GF-D8 (cell line): ENCODE results near the gene HOXC4.

ENCODE experiments used
- DNase-seq: peaks from one replicate; lab custom pipeline; 2025; lab: John Stamatoyannopoulos, UW

The HOXC4 gene

DNA sequence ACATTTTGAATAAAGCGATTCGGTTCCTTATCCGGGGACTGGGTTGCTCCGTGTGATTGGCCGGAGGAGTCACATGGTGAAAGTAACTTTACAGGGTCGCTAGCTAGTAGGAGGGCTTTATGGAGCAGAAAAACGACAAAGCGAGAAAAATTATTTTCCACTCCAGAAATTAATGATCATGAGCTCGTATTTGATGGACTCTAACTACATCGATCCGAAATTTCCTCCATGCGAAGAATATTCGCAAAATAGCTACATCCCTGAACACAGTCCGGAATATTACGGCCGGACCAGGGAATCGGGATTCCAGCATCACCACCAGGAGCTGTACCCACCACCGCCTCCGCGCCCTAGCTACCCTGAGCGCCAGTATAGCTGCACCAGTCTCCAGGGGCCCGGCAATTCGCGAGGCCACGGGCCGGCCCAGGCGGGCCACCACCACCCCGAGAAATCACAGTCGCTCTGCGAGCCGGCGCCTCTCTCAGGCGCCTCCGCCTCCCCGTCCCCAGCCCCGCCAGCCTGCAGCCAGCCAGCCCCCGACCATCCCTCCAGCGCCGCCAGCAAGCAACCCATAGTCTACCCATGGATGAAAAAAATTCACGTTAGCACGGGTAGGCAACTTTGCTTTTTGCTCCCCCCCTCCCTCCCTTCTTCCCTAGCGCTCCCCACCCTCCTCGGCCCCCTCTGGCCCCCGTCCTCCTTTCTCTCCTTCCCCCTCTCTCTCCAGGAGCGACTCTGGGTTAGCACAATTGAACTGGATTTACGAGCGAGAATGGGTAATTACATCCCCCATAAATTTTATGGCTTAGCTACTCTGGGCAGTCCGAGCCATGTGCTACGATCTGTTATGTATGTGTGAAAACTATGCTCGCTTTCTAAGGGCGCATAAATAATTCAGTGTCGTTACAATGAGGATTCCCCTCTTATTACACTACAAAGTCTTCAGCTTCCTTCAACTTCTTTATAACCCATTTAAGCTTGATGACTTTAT lies at the start of gene HOXC4:
Gene HOXC4 (plus strand): TSS at position 85 of the 991 bp plus-strand sequence. CDS start 88 bp downstream, at position 173.
- DNase-seq, result no peak

DNA sequence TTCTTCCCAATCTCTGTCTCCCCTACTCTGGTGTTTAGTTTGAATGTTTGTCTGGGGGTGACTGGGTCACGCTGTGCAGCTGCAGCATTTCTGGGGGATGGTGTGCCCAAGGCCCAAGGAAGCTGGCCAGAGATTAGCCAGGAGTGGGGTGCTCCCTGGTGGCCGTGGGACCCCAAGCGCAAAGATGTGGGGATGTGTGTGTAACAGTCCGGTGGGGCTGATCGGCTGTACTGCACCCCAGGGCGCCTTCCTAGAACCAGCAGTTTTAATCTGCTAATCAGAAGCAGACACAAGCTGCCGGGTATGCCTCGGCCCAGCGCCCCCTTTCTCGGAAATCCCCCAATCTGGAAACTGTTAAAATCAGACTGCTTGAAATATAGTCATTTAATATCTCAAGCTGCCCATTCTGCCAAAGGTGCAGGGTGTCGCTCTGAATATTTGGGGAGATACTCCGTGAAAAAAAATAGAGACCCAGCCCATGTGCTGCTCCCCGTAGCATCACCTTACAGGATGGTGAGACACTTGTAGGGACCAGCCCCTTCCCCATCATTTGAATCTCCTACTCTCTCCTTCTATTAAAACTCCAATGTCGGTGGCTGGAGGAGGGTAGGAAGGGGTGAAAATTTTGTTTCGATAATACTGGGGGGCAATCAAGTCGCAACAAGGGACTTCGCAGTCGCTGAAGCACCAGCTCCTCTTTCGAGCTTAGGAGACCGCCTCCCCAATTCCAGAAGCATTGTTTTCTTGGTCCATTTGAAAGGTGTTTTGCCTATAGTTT lies 49.4 kb upstream of the HOXC4 start:
- no peak for DNase-seq

DNA sequence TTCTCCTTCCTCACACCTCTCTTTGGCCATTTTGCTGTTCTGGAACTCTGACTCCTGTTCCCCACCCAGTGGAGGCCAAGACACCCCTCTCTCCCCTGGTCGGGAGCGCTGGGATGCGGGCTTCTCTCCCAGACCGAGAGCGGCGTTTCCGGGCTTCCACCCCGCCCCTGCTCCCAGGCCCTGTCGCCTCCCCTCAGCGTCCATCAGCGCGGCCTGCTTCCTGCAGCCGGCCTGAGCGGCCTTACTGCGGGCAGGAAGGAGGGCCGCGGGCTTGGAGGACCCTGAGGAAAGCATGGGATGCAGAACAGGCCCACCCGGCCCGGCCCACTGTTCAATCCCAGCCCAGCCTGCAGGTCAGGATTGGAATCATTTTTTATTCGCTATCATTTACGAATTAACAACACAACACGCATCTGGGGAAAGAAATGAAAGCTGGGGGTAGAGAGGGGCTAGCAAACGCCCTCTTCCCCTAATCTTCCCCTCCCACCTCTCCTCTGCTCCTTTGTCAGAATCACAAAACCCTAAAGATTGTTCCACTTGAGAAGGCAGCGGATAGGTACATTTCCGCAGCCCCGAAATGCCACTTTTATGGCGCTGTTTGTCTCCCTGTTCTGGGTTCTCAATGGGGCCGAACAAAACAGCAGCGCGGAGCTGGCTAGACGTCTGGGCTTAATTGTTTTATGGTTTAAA lies 48.6 kb upstream of the HOXC4 start:
- no peak for DNase-seq

DNA sequence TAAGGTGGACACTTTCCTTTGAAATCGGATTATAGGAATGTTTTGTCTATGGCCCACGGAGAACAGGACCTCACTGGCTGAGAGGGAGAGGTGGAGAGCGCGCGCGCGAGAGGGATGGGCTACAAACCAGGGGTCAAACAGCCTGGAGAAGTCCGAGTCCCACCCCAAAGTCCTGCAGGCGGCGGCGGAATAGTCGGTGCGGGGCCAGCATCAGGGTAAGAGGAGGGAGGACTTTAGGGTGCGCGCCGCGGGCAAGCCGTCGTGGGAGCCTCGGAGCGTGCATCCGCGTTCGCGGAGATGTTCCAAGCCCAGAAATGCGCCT lies 48.1 kb upstream of the HOXC4 start:
- no peak for DNase-seq

DNA sequence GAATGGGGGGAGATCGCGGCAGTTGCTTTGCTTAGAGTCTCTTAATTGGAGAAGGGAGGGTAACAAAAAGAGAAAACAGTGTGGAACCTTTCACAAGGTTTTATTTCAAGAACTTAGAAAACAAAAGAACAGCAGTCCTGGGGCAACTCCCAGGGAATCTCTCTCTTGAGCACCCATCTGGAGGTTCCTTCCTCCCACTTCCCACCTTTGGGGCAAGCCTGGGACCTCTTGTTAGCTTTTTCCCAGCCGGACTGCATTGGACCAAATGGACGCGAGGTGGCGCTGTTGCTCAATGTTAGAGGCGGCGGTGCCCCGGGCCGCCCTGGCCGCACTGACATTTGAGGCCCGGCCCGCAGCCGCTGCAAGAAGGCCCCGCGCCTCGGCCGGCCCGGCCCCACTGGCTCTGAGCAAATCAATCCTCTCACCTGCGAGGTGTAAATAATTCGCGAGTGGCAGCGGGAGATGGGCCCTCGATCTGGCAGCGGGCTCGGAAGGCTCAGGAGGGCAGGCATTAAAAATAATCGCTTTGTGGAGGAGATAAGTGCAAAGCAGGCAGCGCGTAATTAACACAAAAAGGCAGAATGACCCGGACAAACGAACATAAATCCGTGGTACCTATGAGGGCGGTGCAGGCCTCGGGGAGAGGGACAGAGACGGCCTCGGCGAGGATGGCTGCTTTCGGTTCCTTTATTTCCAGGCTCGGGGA lies 47.6 kb upstream of the HOXC4 start:
- DNase-seq, result no peak

DNA sequence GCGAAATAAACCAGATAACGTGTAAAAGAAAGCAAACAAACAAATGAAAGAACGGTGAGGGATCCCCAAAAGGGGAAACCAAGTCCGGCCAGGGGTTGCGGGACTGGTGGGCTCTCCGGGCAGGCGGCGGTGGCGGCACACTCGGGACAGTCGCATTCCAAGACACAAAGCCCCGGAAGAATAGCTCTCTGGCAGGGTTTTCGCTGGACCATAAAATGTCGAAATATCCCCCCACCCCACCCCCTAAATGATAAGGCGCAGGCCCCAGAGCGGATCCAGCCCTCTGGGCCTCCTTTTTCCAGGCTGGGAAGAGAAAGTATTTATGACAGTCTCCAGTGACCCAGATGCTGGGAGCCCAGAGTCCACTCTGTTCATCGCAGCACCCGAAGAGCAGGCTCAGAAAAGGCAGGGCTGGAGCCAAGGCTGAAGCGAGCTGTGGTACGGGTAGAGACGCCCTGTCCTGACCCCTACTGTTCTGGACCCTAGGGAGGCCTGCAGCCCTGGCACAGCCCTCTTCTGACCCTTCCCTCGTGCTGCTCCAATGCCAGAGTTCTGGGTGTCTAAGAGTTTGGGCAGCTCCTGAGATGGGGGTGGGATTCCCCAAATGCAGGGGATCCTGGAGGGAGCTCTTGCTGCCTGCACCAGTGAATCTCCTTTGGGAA lies 46.9 kb upstream of the HOXC4 start:
- DNase-seq, result no peak

DNA sequence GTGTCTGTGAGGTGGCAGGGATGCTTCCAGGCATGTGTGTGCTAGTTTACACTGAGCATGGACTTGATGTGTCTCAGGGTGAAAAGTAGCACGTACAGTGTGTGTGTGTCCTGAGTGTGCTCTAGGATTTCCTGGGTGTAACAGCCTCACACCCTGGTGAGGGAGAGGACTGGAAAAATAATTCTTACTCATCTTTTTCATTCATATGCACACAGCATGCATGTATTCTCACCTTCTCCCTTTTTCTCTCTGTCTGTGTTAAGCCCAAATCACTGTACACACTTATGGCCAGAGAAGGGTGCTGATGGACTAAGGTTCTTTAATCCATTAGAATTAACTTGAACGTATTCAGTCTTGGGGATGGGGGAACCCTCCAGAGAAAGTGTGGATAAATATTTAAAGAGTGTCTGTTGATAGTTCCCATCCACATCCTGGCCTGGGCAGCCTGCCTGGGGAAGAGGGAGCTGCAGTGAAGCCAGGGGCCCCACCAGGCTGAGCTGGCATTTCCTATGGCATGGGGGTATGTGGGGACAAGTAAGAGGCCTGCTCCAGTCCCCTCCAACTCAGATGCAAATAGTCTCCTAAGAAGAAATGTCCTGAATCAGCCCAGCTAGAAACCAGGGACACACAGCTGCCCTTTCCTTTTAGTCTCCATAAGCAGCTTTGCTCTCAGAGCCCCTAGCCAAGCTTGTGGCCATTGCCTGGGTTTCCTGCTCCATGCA lies 45.9 kb upstream of the HOXC4 start:
- no peak for DNase-seq

DNA sequence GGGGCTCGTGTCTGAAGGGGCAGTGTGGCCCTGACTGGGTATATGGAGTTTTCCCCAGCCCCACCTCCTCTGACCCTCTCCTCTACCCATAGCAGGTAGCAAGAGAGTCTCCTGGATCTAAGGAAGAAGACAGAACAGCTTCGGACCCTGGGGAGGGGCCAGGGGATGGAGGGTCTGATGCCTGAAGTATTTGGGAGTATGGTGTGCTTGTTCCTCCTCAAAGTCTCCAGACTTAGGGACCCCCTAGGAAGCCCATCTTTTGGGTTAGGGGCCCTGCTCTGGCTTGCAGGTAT lies 45.4 kb upstream of the HOXC4 start:
- no peak for DNase-seq

DNA sequence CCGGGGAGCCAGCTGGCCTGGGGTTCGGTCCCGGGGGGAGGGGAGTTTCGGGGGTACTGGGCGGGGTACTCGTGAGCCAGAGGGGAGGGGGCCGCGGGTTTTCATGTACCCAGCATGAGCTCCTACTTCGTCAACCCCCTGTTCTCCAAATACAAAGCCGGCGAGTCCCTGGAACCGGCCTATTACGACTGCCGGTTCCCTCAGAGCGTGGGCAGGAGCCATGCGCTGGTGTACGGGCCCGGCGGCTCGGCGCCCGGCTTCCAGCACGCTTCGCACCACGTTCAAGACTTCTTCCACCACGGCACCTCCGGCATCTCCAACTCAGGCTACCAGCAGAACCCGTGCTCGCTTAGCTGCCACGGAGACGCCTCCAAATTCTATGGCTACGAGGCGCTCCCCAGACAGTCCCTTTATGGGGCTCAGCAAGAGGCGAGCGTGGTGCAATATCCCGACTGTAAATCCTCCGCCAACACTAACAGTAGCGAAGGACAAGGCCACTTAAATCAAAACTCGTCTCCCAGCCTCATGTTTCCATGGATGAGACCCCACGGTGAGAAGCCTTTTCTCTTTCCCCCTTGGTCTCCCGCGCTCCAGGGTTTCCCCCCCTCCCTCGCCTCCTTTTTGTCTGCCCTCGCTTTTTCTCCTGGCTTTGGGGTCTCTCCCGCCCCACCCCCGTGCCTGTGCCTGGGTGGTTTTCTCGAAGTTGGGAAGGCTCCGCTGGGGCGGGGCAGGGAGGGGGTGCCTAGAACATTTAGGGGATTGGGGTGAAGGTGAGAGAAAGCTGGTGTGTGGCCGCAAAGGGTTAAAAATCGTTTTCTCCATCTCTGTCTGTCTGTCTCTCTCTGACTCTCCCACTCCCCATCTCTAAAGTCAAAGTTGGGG lies 44.2 kb upstream of the HOXC4 start:
- no peak for DNase-seq

DNA sequence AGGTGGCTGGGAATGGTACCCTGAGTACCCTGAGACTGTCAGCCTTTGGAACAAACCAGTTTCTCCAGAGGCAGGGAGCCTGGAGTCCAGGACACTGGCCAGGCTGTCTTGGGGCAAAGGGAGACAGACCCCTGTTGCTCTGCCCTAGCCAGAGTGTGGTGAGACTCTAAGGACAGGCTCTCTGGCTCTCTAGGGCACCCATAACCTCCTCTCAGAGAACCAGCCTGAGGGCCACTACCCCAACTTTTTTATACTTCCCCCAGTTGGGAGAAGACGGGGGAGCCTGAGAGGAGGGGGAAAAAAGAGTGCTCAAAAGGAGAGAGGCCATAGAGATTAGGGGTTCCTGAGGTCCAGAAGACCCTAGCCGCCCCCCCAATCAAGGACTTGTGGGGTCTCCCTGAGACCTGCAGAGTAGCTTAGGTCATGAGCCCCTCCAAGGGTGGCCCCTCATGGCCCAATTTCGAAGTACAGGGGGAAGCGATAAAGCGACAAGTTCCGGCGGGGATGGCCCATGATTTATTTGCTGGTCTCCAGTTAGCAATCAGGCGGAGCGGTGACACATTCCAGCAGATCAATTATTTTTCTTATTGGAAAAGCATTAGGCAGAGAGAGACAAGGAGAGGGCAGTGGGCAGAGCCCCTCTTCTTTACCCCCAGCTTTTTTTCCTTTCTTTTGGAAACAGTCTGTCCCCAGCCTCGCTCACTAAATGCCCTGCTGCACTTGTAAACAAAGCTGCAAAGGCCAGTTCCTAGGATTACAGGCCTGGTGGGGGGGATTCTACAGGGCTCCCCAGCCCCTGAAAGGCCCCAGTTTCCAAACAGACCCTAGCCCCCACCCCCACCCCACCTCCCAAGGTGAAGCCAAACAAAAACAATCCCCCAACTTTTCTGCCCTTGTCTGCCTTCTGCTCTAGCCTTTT lies 43.3 kb upstream of the HOXC4 start:
- DNase-seq, result no peak

DNA sequence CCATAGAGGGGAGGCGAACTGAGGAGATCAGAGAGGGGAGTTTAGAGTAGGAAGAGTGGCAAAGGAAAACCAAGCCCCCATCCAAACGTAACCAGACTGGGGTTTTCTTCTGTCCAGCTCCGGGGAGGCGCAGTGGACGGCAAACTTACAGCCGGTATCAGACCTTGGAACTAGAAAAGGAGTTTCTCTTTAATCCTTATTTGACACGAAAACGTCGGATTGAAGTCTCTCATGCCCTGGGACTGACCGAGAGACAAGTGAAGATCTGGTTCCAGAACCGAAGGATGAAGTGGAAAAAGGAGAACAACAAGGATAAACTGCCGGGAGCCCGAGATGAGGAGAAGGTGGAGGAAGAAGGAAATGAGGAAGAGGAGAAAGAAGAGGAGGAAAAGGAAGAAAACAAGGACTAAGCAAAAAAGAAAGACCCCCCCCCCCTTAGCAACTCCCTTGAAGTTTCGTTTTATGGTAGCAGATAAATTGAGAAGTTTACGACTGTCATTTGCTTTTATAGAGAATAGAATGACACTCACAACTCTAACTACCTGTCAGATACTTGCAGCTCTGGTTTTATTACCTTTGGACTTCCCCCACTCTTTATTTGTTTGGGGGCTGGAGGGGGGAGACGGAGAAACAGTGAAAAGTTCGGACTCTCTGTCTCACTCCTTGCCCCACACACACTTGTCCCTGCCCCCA lies 42.5 kb upstream of the HOXC4 start:
- DNase-seq, result no peak

DNA sequence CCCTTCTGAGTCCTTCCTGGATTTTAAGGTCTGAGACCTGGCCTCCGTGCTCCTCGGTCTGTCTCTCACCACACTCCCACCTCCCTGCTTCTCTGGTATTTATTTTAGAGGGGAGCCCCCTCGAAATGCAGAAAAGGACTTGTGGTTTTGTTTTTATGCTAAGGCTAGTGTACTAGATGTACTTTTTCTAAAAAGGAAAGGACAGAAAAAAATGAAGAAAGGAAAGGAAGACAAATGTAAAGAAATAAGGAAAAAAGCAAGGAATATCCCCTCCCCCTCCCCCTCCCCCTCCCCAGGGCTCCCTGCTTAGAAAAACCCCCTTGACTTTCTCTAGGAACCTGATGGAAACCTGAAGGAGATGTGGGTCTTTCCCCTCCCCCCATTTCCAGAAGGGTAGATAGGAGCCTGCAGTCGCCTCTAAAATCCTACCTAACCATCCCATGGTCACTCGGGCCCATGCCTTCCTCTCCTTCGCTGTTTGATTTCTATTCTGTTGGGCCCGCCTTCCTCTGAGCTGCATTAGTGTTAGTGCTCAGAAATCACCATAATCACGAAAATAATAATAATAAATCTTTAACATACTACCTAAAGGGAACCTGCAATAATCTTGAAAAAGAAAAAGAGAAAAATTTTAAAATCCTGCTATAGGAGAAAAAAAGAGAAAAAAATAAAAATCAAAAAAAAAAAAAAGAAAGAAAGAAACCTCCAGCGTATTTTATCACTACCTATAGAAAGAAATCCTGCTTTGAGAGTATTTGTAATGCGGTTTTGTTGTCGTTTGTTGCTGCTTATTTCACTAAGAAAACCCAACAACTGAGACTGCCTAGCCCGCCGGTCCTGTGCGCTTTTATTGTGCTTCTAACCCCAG lies 41.7 kb upstream of the HOXC4 start:
- DNase-seq, result no peak

DNA sequence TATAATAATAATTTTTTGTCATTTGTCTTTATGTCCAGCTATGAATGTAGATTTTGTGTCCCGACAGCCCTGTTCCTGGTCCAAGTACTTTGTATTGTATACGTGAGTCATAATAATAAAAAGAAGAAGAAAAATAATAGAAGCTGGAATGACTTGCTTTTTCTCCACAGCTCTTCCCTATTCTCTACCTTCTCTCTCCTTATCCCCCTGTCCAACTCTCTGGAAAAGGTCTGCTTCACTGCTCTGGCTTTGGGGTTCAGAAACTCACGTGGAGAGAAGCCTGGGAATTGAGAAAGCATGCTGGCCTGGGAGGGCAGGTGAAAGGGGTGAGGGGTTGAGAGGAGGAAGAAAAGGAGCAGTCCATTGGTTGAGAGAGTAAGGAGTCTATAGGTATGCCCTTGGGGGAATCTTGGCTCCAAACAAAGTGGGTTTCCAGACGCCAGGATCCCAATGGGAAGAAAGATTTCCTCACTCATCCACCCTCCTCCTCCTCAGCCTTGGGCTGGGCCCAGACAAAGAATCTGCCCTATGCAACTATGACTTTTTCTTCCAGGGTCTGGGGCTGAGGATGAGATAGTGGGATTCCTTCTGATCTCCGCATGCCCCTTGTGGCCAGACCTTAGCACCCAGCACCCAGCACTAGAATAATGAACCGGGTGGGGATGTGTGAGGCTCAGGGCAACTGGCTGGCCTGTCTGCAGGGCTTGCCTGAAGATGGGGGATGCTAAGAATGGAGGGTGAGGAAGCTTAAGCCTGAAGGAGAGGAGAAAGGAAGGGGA lies 40.8 kb upstream of the HOXC4 start:
- DNase-seq, result no peak

DNA sequence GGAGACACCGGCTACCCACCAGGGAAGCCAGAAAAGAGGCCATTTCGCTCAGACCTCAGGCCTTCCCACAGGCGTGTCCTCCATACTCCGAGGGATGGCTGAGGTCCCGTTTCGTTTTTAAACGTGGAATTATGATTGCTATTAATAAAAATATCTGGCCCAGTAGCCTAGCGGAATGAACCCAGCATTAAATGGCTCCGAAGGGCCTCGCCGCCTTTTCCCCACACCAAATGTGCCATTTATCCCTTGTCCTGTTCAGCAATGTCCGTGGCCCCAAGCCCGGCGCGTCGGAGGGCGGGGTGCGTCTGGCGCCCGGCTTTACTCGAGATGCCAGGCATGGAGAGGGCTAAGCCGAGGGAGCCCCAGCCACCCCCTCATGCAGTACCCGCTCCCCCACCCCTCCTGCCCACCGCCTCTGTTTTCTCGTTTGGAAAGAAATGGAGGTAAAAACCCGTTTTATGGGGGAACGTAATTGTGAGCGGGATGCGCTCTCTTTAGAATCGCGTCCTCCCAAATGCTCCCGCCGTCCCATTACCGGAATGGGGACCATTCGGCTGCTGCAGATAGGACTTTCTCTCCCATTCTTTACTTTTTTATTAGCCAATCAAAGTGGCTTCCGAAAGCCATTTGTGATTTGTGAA lies 39.1 kb upstream of the HOXC4 start:
- DNase-seq, result no peak

DNA sequence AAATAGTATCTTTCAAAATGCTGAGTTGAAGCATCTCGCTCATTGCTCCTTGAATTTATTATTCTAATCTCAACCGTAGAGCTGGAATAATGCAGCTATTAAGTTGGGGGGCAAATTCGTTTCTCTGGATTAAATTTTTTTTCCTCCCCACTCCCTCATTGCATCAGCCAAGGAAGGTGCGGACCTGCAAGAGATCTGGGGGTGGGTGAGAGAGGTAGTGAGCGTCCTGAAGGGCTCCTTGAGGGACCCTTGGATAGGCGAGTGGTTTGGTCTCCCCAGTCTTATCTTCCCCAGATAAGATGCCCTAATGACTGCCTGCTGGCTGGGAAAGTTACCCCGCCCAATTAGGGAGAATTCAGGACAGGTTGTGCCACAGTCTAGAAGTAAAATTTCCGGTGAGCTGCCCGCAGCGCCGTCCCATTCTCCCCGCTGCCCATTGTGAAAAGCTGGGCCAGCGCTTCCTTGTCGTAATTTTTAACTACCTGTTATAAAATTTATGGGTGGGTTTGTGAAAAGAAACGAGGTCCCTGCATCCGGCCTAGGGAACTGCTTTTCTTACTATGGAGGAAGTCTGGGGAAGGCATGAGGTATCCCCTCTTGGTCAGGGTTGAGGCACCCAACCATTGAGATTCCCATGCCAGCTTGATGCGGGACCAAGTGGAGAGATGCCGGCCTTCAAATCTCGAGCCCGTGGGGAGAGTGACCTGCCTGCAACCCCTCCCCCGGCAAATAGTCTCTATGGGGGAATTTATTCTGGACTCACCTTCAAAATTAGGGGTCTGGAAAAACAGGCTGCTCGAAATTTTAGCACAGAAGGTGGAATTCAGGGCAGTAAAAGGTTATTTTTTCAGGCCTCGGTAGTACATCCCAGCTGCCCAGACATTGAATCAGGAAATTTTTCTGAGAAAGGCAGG lies 38.4 kb upstream of the HOXC4 start:
- no peak for DNase-seq
